ENCODE measurements around the gene LDLRAD4. TPM values are rescaled to one million over a fixed set of nuclear protein-coding genes. Genes with fewer than 3 reads are reported as not detected.

LDLRAD4 gene
- total and polyA plus RNA-seq, 2 experiments from 2014 or later = 0.73 to 1.9 TPM

DNA sequence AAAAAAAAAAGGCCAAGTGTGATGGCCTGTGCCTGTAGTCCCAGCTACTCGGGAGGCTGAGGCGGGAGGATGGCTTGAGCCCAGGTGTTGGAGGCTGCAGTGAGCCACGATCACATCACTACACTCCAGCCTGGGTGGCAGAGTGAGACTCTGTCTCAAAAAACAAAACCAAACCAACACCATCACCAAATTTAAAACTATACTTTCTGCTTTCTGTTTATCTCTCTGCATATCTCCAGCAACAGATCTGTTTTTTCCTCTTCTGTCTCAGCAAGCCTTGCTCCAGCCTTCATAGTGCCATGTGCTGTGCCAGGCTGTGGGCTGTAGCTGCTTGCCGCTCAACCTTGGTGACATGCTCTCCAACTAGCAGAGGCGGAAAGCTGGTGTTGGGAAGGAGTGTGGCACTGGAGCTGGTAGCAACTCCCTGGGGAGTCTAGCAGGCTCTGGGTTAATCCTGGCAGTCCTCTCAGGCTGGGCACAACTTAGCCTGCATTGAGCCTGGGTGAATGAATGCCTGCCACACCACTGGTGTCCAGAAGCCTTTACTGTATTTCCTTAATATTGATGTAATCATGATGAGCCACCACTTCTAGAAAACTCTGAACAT is 204.1 kb downstream of the LDLRAD4 start (continued):
- TF ChIP-seq, protein P1, sequence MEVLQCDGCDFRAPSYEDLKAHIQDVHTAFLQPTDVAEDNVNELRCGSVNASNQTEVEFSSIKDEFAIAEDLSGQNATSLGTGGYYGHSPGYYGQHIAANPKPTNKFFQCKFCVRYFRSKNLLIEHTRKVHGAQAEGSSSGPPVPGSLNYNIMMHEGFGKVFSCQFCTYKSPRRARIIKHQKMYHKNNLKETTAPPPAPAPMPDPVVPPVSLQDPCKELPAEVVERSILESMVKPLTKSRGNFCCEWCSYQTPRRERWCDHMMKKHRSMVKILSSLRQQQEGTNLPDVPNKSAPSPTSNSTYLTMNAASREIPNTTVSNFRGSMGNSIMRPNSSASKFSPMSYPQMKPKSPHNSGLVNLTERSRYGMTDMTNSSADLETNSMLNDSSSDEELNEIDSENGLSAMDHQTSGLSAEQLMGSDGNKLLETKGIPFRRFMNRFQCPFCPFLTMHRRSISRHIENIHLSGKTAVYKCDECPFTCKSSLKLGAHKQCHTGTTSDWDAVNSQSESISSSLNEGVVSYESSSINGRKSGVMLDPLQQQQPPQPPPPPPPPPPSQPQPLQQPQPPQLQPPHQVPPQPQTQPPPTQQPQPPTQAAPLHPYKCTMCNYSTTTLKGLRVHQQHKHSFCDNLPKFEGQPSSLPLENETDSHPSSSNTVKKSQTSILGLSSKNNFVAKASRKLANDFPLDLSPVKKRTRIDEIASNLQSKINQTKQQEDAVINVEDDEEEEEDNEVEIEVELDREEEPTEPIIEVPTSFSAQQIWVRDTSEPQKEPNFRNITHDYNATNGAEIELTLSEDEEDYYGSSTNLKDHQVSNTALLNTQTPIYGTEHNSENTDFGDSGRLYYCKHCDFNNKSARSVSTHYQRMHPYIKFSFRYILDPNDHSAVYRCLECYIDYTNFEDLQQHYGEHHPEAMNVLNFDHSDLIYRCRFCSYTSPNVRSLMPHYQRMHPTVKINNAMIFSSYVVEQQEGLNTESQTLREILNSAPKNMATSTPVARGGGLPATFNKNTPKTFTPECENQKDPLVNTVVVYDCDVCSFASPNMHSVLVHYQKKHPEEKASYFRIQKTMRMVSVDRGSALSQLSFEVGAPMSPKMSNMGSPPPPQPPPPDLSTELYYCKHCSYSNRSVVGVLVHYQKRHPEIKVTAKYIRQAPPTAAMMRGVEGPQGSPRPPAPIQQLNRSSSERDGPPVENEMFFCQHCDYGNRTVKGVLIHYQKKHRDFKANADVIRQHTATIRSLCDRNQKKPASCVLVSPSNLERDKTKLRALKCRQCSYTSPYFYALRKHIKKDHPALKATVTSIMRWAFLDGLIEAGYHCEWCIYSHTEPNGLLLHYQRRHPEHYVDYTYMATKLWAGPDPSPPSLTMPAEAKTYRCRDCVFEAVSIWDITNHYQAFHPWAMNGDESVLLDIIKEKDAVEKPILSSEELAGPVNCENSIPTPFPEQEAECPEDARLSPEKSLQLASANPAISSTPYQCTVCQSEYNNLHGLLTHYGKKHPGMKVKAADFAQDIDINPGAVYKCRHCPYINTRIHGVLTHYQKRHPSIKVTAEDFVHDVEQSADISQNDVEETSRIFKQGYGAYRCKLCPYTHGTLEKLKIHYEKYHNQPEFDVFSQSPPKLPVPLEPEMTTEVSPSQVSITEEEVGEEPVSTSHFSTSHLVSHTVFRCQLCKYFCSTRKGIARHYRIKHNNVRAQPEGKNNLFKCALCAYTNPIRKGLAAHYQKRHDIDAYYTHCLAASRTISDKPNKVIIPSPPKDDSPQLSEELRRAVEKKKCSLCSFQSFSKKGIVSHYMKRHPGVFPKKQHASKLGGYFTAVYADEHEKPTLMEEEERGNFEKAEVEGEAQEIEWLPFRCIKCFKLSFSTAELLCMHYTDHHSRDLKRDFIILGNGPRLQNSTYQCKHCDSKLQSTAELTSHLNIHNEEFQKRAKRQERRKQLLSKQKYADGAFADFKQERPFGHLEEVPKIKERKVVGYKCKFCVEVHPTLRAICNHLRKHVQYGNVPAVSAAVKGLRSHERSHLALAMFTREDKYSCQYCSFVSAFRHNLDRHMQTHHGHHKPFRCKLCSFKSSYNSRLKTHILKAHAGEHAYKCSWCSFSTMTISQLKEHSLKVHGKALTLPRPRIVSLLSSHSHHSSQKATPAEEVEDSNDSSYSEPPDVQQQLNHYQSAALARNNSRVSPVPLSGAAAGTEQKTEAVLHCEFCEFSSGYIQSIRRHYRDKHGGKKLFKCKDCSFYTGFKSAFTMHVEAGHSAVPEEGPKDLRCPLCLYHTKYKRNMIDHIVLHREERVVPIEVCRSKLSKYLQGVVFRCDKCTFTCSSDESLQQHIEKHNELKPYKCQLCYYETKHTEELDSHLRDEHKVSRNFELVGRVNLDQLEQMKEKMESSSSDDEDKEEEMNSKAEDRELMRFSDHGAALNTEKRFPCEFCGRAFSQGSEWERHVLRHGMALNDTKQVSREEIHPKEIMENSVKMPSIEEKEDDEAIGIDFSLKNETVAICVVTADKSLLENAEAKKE (CRISPR knock-in tag; IDR thresholded peaks at IDR 0.05) = no peak
- TF ChIP-seq JUNB (IDR thresholded peaks at IDR 0.05; ENCODE audit: unreplicated experiment) (no peak), CREB1 (CRISPR knock-in tag; IDR thresholded peaks at IDR 0.05; ENCODE audit: low read depth) (no peak)

DNA sequence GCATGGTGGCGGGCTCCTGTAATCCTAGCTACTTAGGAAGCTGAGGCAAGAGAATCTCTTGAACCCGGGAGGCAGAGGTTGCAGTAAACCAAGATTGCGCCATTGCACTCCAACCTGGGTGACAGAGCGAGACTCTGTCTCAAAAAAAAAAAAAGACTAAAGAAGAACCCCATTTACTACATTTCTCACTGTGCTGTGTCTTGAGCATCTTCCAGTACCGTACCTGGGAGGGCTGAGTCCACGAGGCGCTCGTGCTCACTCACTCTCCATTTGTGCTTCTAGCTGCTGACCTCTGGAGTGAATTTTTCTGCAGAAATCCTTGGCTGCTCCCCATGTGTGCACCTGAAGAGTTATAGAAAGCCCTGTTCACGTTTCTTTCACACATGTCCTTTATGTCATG is 204.8 kb downstream of the LDLRAD4 start:
- Histone ChIP-seq H3K27me3 (ENCODE audit: insufficient read depth) (no peaks in the 10 kb centered on the region), H4K20me1 (replicated peaks; ENCODE audit: insufficient read depth) (no peaks in the 10 kb centered on the region), H3K27ac (ENCODE audit: low read depth) (no peak overlapping the region), H3F3A (replicated peaks; ENCODE audit: low read depth) (no peaks in the 10 kb centered on the region), H3K36me3 (ENCODE audit: insufficient read depth) (no peaks in the 10 kb centered on the region), H3K9me2 (ENCODE audit: insufficient read depth) (no peaks in the 10 kb centered on the region), H3K4me1 (ENCODE audit: insufficient read depth) (no peaks in the 10 kb centered on the region), H3K4me3 (no peak overlapping the region), H3K79me2 (replicated peaks; ENCODE audit: insufficient read depth) (no peaks in the 10 kb centered on the region), H3K4me2 (no peak overlapping the region), H2AFZ (no peak overlapping the region)
- Mint-ChIP-seq H3K36me3 (ENCODE audit: low read depth) (no peaks in the 10 kb centered on the region), H3K27me3 (ENCODE audit: insufficient read depth, low read depth, poor library complexity) (peaks cover 3% of the 10 kb centered on the region), H3K4me1 (peaks cover 11% of the 10 kb centered on the region), H3K9me3 (peaks cover 3% of the 10 kb centered on the region; the same call in 2 of the 3 replicates), H3K4me3 (no peak overlapping the region), H3K27ac (no peak overlapping the region)
- no peak for ATAC-seq
- no peak for DNase-seq (ENCODE audit: low spot score)
- no peak for TF ChIP-seq JUNB (IDR thresholded peaks at IDR 0.05; ENCODE audit: unreplicated experiment)
- TF ChIP-seq, protein P1 (CRISPR knock-in tag; IDR thresholded peaks at IDR 0.05) = no peak
- TF ChIP-seq CREB1 (CRISPR knock-in tag; IDR thresholded peaks at IDR 0.05; ENCODE audit: low read depth) = no peak
- TF ChIP-seq ZNF114 (CRISPR knock-in tag; IDR thresholded peaks at IDR 0.05) = no peak
- no peak for TF ChIP-seq POLR2AphosphoS5 (IDR thresholded peaks at IDR 0.05; ENCODE audit: low read depth)

All from GM23338 (cell line).